Liver (tissue), 3 donors: Measurements from ENCODE around the gene EXOC6B.

Source experiments
- GABPA ChIP-seq, 2 donors: IDR thresholded peaks in 1 of 2; conservative IDR thresholded peaks in 1 of 2; 2 replicates each; pipeline ENCODE4 v1.6.1; 2016; ENCODE audit warnings: antibody characterized with exemption in 2 of 2, mild to moderate bottlenecking in 1 of 2, moderate library complexity in 1 of 2
- JUND ChIP-seq, 2 donors: IDR thresholded peaks; 2 replicates each; pipeline ENCODE4 v1.6.1; 2016; ENCODE audit warnings: antibody characterized with exemption in 2 of 2
- RAD21 ChIP-seq, 2 donors: IDR thresholded peaks; 2 replicates each; pipeline ENCODE4 v1.6.1; 2016; ENCODE audit warnings: antibody characterized with exemption in 2 of 2, mild to moderate bottlenecking in 2 of 2
- SP1 ChIP-seq: IDR thresholded peaks from 2 replicates; pipeline ENCODE4 v1.6.1; 2018; ENCODE audit warnings: antibody characterized with exemption, mild to moderate bottlenecking
- TAF1 ChIP-seq: conservative IDR thresholded peaks from 2 replicates; pipeline ENCODE4 v1.6.1; 2016; ENCODE audit warnings: antibody characterized with exemption, mild to moderate bottlenecking
- YY1 ChIP-seq: IDR thresholded peaks from 2 replicates; pipeline ENCODE4 v1.6.1; 2016; ENCODE audit warnings: antibody characterized with exemption, mild to moderate bottlenecking
- TF ChIP-seq, protein P1 (sequence below): fragments of 150-350 bp; IDR thresholded peaks from 2 replicates; pipeline ENCODE4 v1.5.1; 2017; ENCODE audit warnings: improper control_type of control experiment, low read depth, low read length; ENCODE audit not compliant: missing input control
- TF ChIP-seq, protein P2 (sequence below): IDR thresholded peaks from 2 replicates; pipeline ENCODE4 v1.6.1; 2016; ENCODE audit warnings: antibody characterized with exemption, mild to moderate bottlenecking
- TF ChIP-seq, protein P3 (sequence below): IDR thresholded peaks from 2 replicates; pipeline ENCODE4 v1.6.1; 2016; ENCODE audit warnings: antibody characterized with exemption
- donor health status: healthy.
- donor health status: healthy.

DNA sequence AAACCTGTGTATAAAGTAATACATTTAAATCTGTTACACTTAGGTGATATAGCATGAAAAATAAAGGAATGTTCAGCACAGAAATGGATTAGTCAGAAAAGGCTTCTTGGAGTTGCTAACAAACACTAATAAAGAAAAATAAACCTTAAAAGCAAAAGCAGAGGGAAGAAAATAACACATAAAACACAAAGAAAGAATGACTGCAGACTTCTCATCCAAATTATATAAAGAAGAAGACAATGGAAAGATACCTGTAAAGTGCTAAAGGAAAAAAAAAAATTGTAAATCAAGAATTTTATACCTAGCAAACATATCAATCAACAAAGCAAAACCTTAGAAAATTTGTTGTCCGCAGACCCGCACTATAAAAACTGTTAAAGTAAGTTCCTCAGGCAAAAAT is 63.6 kb downstream of the EXOC6B start:
- TF ChIP-seq, protein P1, sequence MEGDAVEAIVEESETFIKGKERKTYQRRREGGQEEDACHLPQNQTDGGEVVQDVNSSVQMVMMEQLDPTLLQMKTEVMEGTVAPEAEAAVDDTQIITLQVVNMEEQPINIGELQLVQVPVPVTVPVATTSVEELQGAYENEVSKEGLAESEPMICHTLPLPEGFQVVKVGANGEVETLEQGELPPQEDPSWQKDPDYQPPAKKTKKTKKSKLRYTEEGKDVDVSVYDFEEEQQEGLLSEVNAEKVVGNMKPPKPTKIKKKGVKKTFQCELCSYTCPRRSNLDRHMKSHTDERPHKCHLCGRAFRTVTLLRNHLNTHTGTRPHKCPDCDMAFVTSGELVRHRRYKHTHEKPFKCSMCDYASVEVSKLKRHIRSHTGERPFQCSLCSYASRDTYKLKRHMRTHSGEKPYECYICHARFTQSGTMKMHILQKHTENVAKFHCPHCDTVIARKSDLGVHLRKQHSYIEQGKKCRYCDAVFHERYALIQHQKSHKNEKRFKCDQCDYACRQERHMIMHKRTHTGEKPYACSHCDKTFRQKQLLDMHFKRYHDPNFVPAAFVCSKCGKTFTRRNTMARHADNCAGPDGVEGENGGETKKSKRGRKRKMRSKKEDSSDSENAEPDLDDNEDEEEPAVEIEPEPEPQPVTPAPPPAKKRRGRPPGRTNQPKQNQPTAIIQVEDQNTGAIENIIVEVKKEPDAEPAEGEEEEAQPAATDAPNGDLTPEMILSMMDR: no peak
- TF ChIP-seq TAF1 (no peak), JUND (IDR thresholded peaks at IDR 0.05) (no peak), YY1 (no peak), RAD21 (IDR thresholded peaks at IDR 0.05) (no peak), GABPA (IDR thresholded peaks at IDR 0.05 in 1 of 2, conservative IDR thresholded peaks at IDR 0.05 in 1 of 2) (no peak), SP1 (no peak)
- TF ChIP-seq, protein P2, sequence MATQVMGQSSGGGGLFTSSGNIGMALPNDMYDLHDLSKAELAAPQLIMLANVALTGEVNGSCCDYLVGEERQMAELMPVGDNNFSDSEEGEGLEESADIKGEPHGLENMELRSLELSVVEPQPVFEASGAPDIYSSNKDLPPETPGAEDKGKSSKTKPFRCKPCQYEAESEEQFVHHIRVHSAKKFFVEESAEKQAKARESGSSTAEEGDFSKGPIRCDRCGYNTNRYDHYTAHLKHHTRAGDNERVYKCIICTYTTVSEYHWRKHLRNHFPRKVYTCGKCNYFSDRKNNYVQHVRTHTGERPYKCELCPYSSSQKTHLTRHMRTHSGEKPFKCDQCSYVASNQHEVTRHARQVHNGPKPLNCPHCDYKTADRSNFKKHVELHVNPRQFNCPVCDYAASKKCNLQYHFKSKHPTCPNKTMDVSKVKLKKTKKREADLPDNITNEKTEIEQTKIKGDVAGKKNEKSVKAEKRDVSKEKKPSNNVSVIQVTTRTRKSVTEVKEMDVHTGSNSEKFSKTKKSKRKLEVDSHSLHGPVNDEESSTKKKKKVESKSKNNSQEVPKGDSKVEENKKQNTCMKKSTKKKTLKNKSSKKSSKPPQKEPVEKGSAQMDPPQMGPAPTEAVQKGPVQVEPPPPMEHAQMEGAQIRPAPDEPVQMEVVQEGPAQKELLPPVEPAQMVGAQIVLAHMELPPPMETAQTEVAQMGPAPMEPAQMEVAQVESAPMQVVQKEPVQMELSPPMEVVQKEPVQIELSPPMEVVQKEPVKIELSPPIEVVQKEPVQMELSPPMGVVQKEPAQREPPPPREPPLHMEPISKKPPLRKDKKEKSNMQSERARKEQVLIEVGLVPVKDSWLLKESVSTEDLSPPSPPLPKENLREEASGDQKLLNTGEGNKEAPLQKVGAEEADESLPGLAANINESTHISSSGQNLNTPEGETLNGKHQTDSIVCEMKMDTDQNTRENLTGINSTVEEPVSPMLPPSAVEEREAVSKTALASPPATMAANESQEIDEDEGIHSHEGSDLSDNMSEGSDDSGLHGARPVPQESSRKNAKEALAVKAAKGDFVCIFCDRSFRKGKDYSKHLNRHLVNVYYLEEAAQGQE: no peak
- TF ChIP-seq, protein P3, sequence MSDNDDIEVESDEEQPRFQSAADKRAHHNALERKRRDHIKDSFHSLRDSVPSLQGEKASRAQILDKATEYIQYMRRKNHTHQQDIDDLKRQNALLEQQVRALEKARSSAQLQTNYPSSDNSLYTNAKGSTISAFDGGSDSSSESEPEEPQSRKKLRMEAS: no peak
